GM18511 (cell line): ENCODE measurements around the gene GOLGB1.
"Not testable (repeated sequence)": the region's sequence is repeated elsewhere in the genome, so short reads cannot be mapped to it uniquely, and the experiment has no call there.

Experiments used
- ATAC-seq: cut with Tn5 transposase; IDR thresholded peaks from one replicate; pipeline ENCODE4 v1.9.1; 2021; ENCODE audit warnings: mild to moderate bottlenecking, moderate library complexity; ENCODE audit not compliant: unreplicated experiment

Gene GOLGB1, protein sequence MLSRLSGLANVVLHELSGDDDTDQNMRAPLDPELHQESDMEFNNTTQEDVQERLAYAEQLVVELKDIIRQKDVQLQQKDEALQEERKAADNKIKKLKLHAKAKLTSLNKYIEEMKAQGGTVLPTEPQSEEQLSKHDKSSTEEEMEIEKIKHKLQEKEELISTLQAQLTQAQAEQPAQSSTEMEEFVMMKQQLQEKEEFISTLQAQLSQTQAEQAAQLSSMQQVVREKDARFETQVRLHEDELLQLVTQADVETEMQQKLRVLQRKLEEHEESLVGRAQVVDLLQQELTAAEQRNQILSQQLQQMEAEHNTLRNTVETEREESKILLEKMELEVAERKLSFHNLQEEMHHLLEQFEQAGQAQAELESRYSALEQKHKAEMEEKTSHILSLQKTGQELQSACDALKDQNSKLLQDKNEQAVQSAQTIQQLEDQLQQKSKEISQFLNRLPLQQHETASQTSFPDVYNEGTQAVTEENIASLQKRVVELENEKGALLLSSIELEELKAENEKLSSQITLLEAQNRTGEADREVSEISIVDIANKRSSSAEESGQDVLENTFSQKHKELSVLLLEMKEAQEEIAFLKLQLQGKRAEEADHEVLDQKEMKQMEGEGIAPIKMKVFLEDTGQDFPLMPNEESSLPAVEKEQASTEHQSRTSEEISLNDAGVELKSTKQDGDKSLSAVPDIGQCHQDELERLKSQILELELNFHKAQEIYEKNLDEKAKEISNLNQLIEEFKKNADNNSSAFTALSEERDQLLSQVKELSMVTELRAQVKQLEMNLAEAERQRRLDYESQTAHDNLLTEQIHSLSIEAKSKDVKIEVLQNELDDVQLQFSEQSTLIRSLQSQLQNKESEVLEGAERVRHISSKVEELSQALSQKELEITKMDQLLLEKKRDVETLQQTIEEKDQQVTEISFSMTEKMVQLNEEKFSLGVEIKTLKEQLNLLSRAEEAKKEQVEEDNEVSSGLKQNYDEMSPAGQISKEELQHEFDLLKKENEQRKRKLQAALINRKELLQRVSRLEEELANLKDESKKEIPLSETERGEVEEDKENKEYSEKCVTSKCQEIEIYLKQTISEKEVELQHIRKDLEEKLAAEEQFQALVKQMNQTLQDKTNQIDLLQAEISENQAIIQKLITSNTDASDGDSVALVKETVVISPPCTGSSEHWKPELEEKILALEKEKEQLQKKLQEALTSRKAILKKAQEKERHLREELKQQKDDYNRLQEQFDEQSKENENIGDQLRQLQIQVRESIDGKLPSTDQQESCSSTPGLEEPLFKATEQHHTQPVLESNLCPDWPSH (N-terminal part only)

DNA sequence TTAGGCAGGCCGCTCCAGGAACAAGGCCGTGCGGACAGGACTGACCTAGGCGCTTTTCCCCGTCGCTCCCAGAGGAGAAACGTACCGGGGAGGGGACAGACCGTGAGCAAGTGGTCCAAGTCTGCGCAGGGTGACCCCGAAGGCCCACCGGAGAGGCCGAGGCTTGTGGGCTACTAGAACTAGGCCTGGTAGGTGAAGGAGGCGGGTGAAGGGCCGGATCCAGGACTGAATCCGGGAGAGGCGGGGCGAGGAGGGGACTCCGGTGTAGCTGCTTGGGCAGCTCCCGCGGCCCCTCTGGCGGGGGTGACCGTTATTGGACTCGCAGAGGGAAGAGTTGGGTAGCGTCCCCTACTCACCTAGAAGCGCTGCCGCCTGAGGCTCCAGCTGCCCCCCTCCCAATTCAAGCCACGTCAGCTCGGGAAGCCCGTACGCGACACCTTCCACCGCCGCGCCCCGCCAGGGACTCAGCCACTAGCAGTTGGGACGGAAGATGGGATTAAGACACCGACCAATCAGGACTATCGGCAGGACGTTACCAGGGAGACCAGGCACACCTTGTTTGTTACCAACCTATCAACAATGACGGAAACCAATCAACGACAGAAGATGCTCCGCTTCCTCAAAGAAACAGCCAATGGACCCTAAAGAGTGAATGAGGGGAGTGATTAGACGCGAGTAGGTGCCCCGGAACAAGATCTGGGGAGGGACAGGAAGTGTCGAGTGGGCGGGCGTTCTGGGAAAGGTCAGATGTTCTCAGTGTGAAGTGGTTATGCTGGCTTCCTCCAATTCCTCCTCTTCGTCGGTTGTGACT lies at the start of gene GOLGB1:
TSS of gene GOLGB1 (minus strand) at position 466 of the 811 bp plus-strand sequence. CDS start 18,770 bp downstream, outside the sequence.
- peak; percentile 96 for ATAC-seq

DNA sequence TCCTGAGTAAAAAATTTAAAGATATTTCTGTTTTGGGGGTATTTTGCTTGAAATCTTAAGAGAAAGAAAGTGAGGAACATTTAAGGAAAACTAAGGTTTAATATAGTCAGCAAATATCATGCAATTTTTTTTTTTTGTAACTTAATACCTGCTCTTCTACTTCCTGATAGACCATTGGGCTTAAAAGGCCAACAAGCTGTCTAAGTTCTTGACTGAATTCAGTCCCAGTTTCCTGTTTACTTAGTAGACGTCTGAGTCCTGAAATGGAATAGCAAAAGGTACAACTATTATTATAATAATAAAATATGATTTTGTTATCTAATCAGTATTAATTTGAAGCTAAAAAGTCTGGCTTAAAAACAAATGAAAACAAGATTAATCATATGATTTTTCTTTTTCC lies 47.4 kb upstream of the GOLGB1 start:
- ATAC-seq: no peak

DNA sequence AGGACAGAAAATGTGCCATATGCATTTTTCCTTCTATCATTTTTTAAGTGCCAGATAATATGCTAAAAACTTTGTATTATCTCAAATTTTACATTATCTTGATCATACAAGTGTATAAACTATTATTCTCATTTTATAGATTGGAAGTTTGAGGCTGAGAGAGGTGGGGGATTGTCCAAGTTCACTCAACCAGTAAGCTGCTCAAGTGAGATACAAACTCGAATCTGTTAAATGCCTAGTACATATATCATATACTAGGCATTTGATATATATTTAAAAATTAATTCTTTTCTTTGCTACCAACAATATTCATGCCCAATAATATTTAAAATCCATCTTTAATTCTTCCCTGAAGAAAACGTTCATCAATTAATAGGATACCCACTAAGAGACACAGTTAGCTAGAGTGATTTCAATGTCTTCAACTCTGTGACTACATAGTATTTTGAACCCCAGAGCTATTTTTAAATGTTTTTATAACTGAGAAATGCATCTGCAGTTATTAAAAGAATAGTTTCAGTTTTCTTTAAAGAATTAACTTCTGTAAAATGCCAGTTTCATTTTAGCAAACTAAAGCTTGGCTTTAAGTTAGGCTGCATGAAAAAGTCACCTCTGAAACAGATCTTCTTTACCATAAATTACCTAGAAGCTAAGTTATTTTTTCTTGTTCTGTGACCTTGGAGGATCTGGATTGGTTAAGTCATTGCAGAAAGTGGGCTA lies 44.9 kb upstream of the GOLGB1 start:
- peak; percentile 67 for ATAC-seq

DNA sequence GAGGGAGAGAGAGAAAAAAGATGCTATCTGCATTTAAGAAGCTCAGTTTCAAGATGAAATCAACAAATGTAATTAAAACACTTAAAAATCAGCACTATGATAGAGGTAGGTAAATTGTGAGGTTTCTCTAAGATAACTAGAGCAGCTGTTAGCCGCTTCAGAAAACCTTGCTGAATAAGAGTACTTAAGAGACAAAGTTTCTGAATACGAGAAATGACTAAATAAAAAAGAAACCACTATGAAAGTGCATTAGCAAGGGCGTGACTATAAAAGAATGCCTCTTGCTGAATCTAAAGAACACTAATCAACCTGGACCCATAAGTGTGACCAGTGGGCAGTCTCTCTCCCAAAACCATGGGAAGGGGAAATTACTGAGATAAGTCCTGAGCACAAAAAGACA lies 43.5 kb upstream of the GOLGB1 start:
- peak; percentile 65 for ATAC-seq

DNA sequence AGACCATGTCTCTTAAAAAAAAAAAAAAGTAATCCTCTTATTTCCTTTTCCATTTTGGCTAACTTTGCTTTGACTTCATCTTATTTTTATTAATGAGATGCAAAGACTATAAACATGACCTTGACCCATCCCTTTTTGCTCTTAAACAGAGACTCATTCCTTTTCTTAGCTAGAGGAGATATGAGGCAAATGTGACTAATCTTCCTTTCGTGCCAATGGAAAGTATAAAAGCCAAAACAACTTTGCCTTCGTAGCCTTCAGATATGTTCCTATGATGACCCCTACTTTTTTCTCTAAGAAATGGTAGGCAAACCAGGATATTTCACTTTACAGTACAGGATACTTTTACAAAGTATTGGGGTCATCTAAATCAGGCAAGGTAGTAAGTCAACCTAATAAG lies 36.9 kb upstream of the GOLGB1 start:
- no peak for ATAC-seq

DNA sequence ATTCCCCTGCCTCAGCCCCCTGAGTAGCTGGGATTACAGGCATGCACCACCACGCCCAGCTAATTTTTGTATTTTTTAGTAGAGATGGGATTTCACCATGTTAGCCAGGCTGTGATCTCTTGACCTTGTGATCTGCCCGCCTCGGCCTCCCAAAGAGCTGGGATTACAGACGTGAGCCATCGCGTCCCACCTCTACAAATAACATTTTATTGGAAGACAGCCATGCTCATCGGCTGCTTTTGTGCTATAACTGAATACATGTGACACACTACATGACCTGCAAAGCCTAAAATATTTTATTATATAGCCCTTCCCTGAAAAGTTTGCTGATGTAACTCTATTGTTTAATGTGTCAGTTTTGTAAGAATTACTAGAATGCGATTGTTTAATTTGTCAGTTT lies 33.2 kb upstream of the GOLGB1 start:
- ATAC-seq: not testable (repeated sequence)

DNA sequence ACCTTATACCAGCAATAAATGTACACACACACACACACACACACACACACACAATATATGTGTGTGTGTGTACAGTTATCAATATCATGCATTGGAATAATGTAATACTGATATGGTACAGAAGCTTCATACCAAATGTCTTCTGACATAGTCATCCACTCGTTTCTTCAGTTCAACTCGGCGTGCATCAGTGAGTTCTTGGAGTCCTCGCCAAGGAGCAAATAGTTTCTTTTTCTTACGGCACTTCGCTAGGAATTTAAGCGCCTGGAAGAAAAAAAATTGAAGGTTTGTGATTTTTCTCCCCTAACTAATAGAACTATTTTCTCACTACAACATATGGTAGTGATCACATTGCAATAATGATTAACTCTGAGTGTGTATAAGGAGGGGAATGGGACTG lies 32.1 kb upstream of the GOLGB1 start:
- ATAC-seq: no peak

DNA sequence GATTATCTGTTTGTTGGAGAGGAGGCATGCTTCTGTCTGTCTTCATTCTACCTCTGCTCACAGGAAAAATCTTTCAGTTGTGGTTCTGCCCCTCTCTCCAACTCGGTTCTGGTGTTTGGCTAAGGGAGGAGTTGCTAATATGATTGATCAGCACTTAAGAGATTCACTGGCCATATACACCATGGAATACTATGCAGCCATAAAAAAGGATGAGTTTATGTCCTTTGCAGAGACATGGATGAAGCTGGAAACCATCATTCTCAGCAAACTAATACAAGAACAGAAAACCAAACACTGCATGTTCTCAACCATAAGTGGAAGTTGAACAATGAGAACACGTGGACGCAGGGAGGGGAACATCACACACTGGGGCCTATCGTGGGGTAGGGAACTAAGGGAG lies 25.6 kb upstream of the GOLGB1 start:
- ATAC-seq: not testable (repeated sequence)

DNA sequence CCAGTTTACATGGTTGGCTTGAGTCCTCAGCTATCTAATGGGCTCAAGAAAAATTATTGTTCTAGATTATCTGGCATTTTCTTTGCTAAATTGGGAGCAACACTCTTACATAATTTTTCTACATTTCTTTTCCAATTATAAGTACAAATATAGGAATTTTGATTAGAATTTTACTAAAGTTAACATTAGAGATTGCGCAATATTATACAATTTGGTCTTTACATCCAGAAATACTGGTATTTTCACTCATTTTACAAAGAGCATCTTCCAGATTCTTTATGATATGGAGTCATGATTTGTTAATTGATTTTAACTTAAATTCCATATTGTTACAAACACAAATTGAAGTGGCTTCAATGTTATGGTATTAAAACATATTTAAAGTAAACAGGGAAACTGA lies 19.7 kb upstream of the GOLGB1 start:
- ATAC-seq: no peak

DNA sequence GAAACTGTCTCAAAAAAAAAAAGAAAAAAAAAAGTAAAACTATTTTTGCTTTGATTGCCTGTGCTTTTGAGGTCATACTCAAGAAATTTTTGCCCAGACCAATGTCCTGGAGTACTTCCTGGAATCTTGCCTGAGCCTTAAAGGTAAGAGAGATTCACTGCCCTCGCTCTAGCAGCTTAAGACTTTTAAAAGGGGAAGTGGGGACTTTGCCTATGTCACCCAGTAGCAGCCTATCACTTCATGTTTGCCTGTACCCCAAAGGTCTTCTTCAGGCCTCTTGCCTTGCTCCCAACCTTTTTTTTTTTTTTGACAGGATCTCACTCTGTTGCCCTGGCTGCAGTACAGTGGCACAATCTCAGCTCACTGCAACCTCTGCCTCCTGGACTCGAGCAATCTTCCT lies 18.9 kb upstream of the GOLGB1 start:
- no peak for ATAC-seq

DNA sequence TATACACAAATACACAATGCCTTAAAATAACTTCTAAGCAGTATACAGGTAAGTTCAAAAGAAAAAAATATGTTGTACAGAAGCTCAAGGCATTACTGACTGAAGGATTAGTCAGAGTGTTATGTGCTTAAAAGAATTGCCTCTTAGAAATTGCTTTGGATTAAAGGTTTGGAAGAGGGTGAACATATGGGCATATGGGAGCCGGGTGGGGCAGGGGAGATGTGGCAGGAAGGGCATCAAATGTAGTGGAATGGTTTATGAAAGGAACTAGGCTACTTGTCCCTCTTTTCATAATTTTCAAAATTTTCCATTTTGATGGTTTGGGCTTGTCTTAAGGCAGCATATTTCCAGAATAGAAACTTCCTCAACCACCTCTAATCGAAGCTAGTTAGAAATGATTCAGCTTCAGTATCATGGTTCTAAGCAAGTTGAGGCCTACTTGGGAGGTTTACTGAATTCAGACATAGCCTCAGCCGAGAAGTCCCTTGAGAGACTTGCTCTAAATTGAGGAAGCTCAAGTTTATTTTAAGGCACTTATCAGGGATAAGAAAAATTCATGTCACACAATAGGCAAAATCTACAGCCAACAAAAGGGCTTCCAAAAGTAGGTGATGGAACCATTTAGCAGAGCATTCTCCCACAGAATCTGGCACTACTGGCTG lies 10.1 kb upstream of the GOLGB1 start:
- no peak for ATAC-seq

DNA sequence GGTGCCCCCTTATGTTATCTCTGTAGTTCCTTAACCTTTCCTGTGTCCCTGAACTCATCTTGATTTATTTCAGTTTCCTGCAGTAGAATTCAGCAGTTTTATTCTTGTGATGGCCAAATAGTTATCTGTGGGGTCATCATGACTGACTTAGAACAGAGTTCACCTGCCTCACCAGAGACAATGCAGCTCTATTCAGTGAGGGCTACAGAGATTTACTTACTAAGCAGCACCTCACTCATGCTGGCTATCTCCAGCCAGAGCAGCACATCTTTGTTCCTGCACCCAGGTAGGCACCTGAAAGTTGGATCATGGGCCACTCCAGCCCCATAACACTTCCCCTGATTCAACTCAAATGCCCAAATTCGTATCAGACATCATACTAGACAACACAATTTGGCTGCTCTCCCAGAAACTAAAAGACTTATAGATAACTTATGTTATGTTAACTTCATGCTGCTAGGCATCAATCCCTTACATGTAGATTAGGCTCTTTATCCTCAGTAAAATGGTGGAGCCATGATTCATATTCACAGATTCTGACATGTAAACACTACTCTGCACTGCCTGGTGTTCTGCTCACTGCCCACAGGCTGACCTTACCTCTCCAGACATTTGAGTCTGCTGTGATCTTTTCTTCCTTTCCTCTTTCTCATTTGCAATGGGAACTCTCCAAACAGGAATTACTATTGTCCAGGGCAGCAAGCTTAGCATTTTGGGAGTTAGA lies 9.3 kb upstream of the GOLGB1 start:
- ATAC-seq: no peak

DNA sequence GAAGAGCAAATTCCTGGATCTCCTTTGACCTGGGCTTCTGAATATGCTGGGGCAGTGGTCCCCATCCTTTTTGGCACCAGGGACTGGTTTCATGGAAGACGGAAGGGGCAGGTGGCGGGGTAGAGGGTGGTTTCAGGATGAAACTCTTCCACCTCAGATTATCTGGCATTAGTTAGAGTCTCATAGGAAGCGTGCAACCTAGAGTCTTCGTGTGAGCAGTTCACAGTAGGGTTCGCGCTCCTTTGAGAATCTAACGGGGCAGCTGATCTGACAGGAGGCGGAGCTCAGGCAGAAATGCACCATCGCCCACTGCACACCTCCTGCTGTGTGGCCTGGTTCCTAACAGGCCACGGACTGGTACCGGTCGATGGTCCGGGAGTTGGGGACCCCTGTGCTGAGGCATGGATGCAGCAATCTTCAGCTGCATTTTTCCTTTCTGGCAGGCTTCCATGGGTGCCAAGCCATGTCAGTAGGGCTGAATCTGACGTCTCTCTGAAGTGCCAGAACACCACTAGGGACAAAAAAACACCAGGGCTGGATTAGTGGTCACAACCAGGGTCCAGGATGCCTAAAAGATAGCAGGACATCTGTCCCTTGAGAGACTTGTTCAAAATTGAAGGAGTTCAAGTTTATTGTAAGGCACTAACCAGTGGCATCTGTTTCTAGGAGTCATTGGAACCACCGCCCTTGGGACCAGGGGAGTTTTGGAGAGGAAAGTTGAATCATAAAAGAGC lies 8.4 kb upstream of the GOLGB1 start:
- ATAC-seq: no peak

DNA sequence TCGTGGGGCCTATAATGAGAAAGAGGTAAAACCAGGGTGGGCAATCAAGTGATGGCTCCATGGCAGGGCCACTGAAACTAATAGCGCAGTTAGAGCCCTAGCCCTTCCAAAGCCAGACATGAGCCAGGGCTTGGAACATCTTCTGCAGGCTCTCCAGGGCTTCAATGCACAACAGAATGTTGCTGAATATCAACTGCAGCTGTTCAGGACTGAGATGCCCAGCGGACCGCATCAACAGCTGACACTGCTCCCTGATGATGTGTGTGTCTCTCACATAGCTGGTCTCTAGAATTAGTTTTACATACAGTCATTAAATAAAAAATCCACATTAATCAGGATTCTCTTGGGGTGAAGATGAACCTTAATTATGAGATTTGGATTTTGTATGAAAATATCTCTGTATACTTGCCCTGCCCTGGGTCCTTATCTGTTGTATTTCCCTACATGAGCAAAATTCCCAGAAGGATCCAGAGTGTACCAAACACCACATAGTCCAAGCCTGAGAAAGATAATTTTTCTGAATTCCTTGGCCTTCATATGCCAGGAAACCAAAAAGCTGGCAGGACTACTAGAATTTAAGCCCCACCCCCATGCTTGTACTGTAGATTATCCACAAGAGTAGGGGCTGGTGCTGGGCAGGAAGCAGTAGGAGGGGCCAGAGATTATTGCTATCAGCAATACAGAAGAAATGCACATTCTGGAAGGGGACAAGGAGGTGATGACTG lies 7.7 kb upstream of the GOLGB1 start:
- ATAC-seq: peak; percentile 52

DNA sequence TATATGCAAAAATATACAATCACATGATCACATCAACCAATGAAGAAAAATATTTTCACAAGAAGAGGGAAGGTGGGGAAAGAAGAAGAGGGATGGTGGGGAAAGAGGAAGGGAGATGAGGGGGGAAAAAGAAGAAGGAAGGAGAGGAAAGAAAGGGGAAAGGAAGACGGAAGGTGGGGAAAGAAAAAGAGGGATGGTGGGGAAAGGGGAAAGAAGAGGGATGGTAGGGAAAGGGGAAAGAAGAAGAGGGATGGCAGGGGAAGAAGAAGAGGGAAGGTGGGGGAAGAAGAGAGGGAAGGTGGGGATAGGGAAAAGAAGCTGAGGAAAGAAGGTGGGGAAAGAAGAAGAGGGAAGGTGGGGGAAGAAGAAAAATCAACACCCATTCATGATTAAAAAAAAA lies 3.2 kb upstream of the GOLGB1 start:
- ATAC-seq: no peak

DNA sequence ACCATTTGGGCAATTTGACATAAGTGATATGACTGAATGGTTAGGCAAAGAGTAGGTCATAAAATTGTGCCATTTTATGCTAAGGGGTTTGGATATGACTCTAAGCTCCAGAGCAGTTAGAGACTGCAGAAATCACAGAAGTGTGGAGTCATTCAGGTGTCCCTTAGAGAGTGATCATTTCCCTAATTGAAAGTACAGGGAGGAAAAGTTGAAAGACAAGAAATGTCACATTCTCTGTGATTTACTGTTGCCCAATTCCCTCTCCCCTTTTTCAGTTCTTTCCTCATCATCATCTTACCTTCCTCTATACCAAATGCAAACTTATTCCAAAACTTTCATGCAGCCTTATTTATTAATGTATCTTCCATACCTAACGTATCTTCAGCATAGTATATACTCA lies 2.7 kb upstream of the GOLGB1 start:
- no peak for ATAC-seq

DNA sequence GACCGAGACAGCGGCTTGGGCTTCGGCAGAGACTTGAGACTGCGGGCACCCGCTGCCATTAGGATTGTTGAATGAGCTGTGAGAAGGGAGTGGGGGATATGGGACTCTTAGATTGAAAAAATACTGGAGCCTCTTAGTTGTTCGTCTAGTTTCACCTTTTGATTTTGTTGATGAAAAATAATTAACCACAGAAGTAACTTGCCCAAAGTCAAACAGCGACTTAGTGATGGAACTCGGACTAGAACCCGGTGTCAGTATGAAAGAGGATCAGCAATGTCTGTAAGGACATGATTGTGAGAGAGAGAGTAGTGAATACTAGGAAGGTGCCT lies 510 bp upstream of the GOLGB1 start:
- no peak for ATAC-seq
